IgD-negative memory B cell (primary cell): ENCODE results near the gene MAPK8IP1. TPM values are rescaled to one million over a fixed set of nuclear protein-coding genes. Genes with fewer than 3 reads are reported as not detected.
A peak's percentile ranks its signal among the peaks of the same experiment; 100 is the strongest.

ENCODE experiments used
- H3K27ac Mint-ChIP-seq, 3 donors: one replicate each; pipeline ENCODE4 v1.8.0; 2020 to 2022; ENCODE audit warnings: mild to moderate bottlenecking in 3 of 3, mixed read lengths in 3 of 3, moderate library complexity in 1 of 3
- H3K27me3 Mint-ChIP-seq: one replicate; pipeline ENCODE4 v1.8.0; 2021; ENCODE audit warnings: mixed read lengths
- H3K36me3 Mint-ChIP-seq: one replicate; pipeline ENCODE4 v1.8.0; 2020; ENCODE audit warnings: mild to moderate bottlenecking, mixed read lengths
- H3K4me1 Mint-ChIP-seq, 3 donors: one replicate each; pipeline ENCODE4 v1.8.0; 2020 to 2022; ENCODE audit warnings: mixed read lengths in 3 of 3, mild to moderate bottlenecking in 1 of 3
- H3K4me3 Mint-ChIP-seq, 4 donors: one replicate each; pipeline ENCODE4 v1.8.0; 2020 to 2022; ENCODE audit warnings: mild to moderate bottlenecking in 4 of 4, mixed read lengths in 4 of 4, moderate library complexity in 3 of 4
- H3K9me3 Mint-ChIP-seq, 3 donors: one replicate each; pipeline ENCODE4 v1.8.0; 2020 to 2021; ENCODE audit warnings: mixed read lengths in 3 of 3, mild to moderate bottlenecking in 1 of 3
- polyA plus RNA-seq: library from polyadenylated mRNA; unstranded; fragments of 300-500 nt; fragmentation: Illumina TruSeq; gene quantifications from one replicate; pipeline ENCODE4 v1.2.3, GENCODE V29; 2021

The MAPK8IP1 gene
- polyA plus RNA-seq, 1 donor from 2014 or later = 0.26 TPM

DNA sequence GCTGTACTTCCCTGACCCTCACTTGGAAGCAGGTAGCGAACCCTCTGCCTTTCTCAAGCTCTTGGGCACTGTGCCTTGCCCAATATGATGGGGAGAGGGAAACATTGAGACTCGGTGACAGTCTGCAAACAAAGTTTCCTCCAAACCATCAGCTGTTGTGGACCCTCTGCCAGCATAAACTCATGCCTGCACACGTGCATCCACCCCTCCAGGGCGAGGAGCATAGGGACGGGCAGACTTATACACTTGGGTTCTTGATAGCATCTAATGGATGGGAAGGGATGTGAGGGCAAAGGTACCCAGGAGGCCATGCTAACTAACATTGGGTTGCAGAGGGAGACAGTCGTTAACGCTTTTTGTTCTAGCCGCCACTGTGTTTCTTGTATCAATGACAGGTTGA is 8.2 kb upstream of the MAPK8IP1 start:
- H3K9me3 Mint-ChIP-seq = no peaks in the 10 kb centered on the region
- peaks cover 17% of the 10 kb centered on the region for H3K36me3 Mint-ChIP-seq
- H3K4me3 Mint-ChIP-seq = no peak overlapping the region
- no peaks in the 10 kb centered on the region for H3K4me1 Mint-ChIP-seq
- no peak overlapping the region for H3K27ac Mint-ChIP-seq
- H3K27me3 Mint-ChIP-seq = no peaks in the 10 kb centered on the region

DNA sequence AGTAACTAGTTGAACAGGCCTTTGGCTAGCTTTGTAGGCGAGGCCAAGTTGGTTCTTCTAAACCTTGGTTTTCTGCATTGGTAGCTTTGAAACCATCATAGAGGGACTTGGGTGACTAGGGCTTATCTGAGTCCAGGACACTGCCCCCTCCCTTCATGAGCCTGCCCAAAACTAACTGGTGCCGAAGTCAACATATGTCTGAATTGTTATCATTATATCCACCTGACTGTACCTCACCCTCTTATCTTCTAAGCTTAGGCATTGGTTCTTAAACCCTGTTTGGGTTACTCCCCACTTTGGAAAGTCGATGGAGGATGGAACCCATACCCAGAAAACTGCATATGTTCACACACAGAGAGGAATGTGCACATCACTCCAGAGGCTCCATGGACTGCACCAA is 7.6 kb upstream of the MAPK8IP1 start:
- peaks cover 16% of the 10 kb centered on the region for H3K36me3 Mint-ChIP-seq
- no peaks in the 10 kb centered on the region for H3K27me3 Mint-ChIP-seq
- no peaks in the 10 kb centered on the region for H3K4me1 Mint-ChIP-seq
- no peak overlapping the region for H3K27ac Mint-ChIP-seq
- H3K9me3 Mint-ChIP-seq = no peaks in the 10 kb centered on the region
- H3K4me3 Mint-ChIP-seq = no peak overlapping the region

DNA sequence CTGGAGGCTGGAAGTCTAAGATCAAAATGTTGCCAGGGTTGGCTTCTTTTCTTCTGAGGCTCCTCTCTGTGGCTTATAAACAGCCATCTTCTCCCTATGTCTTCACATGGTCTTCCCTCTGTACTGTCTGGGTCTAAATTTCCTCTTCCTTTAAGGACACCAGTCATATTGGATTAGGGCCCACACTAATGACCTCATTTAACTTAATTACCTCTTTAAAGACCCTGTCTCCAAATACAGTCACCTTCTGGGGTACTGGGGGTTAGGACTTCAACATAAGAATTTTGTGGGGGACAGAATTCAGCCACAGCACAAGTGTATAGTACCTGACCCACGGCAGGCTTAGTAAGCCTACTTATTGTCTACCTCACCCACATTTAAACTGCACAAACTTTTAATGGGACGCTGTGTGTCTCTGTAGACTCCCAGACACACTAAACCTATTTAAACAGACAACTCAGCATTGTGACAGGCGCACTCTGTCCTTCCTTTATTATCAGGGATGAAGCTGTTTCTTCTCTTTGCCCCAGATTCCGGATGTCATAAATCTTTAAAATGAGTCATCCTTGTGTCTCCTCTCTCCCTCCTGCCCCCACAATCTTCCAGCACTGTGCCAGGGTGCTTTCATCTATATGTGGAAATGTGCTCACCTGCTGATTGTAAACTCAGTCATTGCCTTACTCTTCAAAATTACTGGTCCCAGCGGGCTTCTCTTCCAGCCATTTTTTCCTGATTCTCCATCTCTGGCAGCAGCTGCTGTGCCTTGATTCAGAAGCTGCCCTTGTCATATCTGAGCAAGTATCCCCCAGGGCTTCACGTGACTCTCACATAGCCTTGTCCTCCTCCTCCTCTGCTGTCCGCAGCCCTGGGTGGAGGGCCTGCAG is 5.4 kb upstream of the MAPK8IP1 start:
- peaks cover 0 to 6% (median 5%) of the 10 kb centered on the region in 3 donors for H3K4me1 Mint-ChIP-seq
- peaks cover 2% of the 10 kb centered on the region for H3K27me3 Mint-ChIP-seq
- peaks cover 0 to 2% (median 0%) of the 10 kb centered on the region in 3 donors for H3K9me3 Mint-ChIP-seq
- H3K27ac Mint-ChIP-seq = no peak overlapping the region
- H3K36me3 Mint-ChIP-seq = peaks cover 15% of the 10 kb centered on the region
- H3K4me3 Mint-ChIP-seq = no peak overlapping the region

DNA sequence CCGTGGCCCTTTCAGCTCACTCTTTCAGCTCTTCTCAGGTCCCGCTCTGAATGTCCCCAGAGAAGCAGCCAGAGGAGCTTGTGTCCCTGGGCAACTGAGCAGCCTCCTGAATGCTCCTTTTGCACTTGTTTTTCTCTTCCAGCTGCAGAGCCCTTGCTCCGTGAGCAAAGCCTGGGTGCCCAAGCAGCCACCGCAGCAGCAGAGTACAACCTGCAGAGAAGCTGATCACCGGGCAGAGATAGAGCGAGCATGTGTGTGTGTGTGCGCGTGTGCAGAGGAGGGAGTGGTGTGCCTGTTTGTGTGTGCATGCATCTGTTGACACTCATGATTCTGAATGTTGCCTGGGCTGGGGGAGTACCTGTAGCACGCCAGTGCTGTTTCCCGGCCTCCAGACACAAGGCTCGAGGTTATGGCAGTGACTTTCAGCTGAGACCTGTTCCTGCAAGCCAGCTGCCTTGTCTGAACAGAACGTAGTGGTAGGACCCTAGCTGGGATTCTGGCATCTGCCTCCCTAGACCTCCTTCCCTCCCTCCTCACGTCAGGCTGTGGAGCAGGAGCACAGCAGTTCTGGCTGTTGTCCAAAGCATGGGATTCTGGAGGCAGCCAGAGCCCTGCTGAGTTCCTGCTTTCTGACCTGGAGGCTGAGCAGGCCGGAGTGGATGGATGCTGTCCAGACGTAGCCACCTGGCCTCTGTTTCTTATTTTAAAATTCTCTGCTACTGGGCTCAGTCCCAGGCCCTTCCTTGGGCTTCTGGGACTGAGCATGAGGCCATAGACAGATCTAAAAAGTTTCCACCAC is 4.5 kb upstream of the MAPK8IP1 start:
- Mint-ChIP-seq H3K4me3 (no peak overlapping the region), H3K36me3 (peaks cover 14% of the 10 kb centered on the region), H3K27ac (no peak overlapping the region), H3K4me1 (peaks cover 0 to 9% (median 5%) of the 10 kb centered on the region in 3 donors), H3K9me3 (peaks cover 0 to 2% (median 0%) of the 10 kb centered on the region in 3 donors), H3K27me3 (peaks cover 2% of the 10 kb centered on the region)

DNA sequence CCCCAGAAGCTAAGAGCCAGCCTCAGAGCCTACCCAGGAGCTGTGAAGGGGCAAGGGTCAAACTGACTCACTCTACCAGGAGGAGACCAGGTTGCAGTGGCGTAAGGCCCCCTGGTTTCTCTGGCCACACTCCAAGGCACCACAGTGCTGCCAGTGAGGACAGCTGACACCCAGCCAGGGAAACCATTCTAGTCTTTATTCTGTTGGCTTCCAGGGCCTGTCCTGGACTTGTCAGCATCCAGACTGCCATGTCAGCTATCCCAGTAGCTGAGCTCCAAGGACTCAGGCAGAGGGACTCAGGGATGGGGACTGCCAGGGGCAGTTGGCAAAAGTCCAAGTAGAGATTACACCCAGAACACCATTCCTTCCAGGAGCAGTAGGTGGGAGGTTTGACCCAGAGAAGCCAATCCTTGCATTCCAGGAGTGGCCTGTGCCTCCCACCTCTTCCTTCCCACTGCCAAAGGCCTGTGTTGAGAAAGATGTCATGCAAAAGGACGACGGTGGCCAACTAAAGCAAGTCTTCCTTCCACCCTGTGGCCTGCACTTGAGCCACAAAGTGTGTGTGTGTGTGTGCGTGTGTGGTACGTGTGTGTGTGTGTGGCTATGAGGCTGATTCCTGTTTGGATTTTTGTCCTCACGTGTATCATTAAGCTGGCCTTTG is 3.6 kb upstream of the MAPK8IP1 start:
- no peak overlapping the region for H3K27ac Mint-ChIP-seq
- H3K4me3 Mint-ChIP-seq = peak overlapping the region in 1 of 4 donors; percentile 38
- H3K9me3 Mint-ChIP-seq = peaks cover 0 to 2% (median 0%) of the 10 kb centered on the region in 3 donors
- H3K27me3 Mint-ChIP-seq = peaks cover 2% of the 10 kb centered on the region
- H3K36me3 Mint-ChIP-seq = peaks cover 12% of the 10 kb centered on the region
- peaks cover 0 to 9% (median 5%) of the 10 kb centered on the region in 3 donors for H3K4me1 Mint-ChIP-seq

DNA sequence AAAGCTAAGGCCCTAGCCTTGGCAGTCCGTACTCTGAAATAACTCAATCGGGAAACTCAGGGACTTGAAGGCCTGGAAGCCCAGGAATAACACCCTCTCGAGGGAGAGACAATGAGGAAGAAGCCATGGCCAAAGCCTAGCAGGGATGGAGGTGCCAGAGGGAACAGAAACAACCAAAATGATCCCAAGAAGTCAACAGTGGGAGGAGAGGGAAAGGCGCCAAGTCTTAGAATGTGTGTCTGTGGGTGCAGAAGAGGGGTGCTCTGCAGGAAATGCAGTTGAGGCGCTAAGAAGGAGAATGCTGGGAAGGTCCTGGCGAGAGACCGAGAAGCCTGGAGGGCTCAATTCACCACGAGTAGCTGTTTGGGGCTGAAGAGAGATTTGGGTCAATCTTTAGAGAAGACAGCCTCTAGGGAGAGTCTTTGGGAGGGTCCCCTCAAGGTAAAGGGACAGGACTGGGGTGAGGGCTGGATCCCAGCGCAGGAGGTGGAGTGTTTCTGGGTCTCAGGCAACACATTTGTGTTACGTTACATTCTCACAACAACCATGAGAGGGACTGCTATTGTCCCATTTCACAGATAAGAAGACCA is 760 bp upstream of the MAPK8IP1 start:
- Mint-ChIP-seq H3K27me3 (peaks cover 2% of the 10 kb centered on the region), H3K4me1 (peaks cover 0 to 9% (median 5%) of the 10 kb centered on the region in 3 donors), H3K9me3 (peaks cover 0 to 2% (median 0%) of the 10 kb centered on the region in 3 donors), H3K36me3 (peaks cover 8% of the 10 kb centered on the region), H3K4me3 (peak overlapping the region; percentile 71 to 93 (median 85)), H3K27ac (peak overlapping the region in 1 of 3 donors; percentile 68)

DNA sequence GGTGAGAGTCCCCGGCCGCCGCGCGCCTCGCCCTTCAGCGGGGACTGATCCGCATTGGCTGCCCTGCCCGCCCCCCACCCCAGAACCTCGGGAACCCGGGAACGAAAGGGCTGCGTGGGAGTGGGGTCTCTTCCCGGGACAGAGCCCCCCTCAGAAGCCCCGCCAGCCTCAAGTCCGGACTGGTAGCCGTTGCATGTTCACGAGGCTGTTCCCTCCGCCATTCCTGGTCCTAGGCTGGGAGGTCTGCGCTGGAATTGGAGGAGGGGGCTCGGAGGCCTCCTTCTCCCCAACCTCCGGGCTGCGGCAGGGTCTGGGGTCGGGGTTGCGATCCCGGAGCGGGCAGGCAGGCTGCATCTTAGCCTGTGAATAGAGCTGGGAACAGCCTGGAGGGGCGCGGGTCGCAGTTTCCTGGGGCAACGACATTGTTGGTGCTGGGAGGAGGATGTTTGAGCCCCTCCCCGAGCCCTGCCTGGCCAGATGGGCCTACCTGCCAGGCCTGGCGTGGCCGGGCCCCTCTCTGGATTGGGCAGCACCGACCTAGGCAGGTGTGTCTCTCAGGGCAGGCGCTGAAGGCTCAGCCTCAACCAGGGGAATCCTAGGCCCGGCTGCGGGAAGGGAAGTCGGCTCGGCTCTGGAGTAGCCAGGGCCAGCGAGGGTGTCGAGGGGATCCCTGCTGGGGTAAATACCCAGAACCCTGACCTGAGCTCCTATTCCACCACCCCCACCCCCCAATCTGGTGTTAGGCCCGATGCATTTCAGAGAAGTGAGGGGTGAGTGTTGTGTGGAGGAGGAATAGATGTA is 670 bp downstream of the MAPK8IP1 start:
- peaks cover 1% of the 10 kb centered on the region for H3K36me3 Mint-ChIP-seq
- H3K9me3 Mint-ChIP-seq = peaks cover 0 to 2% (median 0%) of the 10 kb centered on the region in 3 donors
- H3K27me3 Mint-ChIP-seq = peaks cover 4% of the 10 kb centered on the region
- peaks cover 0 to 9% (median 5%) of the 10 kb centered on the region in 3 donors for H3K4me1 Mint-ChIP-seq
- H3K4me3 Mint-ChIP-seq = peak overlapping the region; percentile 12 to 59 (median 41)
- H3K27ac Mint-ChIP-seq = no peak overlapping the region

DNA sequence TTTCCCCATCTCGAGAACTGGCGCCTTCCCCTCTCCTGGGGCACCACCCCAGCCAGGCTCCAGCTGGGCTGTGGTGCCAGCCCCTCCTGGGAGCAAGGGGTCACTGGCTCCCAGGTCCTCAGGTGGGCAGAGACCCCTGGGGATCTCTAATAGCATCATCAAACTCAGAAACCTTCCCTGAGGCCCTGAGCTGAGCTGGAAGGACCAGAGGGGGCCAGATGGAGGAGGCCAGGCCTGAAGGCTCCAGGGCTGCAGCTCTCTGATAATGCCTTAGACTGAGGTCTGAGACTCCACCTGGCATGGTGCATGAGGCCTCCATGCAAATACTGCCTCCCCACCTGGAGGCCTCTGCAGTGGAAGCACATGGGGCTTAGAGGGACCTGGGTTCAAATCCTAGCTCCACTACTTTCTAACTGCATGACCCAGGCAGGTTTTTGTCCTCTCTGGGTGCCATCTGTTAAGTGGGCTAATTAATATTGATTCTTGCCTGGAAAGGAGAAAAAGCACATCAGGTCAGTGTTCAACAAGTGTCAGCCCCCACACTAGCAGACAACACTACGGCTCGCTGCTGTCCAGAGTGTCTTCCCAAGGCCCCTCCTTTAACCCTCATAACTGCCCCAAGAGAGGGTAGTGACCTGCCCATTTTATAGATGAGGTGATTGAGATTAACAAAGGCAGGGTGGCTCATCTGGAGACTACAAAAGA is 1.5 kb downstream of the MAPK8IP1 start:
- Mint-ChIP-seq H3K4me3 (peak overlapping the region; percentile 15 to 63 (median 44)), H3K4me1 (peaks cover 0 to 9% (median 5%) of the 10 kb centered on the region in 3 donors), H3K36me3 (peaks cover 1% of the 10 kb centered on the region), H3K27ac (no peak overlapping the region), H3K27me3 (peaks cover 4% of the 10 kb centered on the region), H3K9me3 (peaks cover 0 to 2% (median 0%) of the 10 kb centered on the region in 3 donors)

DNA sequence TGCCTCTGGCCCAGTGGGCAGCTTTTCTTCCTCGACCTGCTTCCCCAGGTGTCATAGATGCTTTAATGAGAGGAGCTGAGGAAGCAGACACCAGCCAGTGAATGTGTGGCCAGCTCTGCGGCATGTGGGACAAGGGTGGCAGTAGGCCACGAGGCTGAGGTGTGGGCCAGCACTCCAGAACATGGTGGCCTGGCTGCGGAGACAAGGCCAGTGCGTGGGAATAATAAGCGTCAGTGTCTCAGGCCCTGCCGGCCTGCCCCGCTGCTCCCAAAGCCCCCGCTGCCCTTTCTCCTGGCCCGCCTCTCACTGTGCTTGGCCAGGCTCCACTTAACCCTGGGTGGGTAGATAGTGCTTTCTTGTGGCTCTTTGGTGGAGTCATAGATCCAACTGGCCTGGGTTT is 2.1 kb downstream of the MAPK8IP1 start:
- Mint-ChIP-seq H3K4me3 (peak overlapping the region in 3 of 4 donors; percentile 17 to 59 (median 56)), H3K27ac (no peak overlapping the region), H3K9me3 (peaks cover 0 to 2% (median 0%) of the 10 kb centered on the region in 3 donors), H3K36me3 (peaks cover 1% of the 10 kb centered on the region), H3K4me1 (peaks cover 0 to 9% (median 5%) of the 10 kb centered on the region in 3 donors), H3K27me3 (peaks cover 4% of the 10 kb centered on the region)

DNA sequence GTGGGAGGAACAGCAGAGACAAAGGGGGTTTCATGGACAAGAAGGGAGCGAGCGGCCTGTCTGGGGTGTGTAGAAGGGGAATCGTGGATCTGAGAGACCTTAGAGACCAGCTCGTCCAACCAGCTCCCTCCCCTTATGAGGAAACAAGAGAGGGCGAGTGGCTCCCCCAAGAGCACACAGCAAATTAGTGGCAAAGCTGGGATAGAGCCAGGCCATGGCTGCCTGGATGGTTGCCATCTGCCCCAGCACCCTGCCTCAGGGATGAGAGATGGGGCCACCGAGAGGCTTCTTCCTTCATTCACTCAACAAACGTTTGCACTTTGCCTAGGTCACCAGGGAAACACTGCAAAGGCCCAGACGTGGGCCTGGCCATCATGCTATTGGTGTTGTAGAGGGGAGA is 4.1 kb downstream of the MAPK8IP1 start:
- Mint-ChIP-seq H3K36me3 (peaks cover 1% of the 10 kb centered on the region), H3K27me3 (peaks cover 12% of the 10 kb centered on the region), H3K4me3 (no peak overlapping the region), H3K27ac (peak overlapping the region in 1 of 3 donors; percentile 20), H3K9me3 (peaks cover 0 to 1% (median 0%) of the 10 kb centered on the region in 3 donors), H3K4me1 (peaks cover 0 to 8% (median under 1%) of the 10 kb centered on the region in 3 donors)

DNA sequence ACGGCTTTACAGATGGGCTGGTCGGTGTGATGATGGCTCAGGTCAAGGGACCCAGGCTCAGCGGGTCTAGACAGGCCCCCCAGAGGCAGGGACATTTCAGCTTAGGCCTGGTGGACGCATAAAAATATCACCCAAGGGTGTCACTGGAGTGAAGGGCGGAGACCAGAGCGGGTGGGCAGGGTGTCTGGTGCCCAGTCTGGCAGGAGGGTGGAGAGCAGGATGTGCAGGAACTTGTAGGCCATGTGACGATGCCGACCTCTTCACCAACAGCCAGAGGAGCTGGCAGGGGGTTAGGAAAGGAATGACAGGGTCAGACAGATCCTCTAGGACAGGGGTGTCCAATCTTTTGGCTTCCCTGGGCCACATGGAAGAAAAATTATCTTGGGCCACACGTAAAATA is 4.5 kb downstream of the MAPK8IP1 start:
- no peak overlapping the region for H3K4me3 Mint-ChIP-seq
- peak overlapping the region in 1 of 3 donors; percentile 27 for H3K27ac Mint-ChIP-seq
- H3K4me1 Mint-ChIP-seq = peaks cover 0 to 3% (median 0%) of the 10 kb centered on the region in 3 donors

DNA sequence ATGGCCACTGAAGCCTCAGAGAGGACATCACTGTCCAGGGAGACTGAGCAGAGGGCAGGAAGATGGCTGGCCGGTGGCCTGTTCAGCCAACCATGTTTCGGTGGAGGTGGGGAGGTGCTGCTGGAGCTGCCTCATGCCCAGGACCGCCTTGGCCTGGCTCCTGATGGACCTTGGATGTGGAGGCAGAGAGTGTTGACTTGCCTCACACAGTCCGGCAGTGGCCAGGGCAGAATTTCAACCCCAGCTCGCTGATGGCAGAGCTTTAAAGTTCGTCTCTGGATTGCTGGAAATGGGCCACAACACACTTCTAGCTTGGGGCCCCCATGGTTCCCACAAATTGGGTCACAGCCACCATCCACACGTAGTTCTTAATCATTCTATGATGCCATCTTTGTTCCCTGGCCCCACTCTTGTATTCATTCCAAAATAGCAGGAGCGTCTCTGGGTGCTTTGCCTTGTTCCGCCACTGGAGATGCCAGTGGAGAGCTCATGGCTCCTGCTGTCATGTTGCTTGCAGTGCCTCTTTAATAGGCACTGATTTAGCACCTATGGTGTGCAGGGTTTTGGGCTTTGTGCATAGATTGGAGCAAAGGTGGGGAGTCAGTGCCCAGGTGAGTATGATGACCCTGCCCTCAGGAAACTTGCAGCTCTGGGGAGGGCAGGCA is 5.6 kb downstream of the MAPK8IP1 start:
- peaks cover 15% of the 10 kb centered on the region for H3K27me3 Mint-ChIP-seq
- no peaks in the 10 kb centered on the region for H3K9me3 Mint-ChIP-seq
- no peak overlapping the region for H3K4me3 Mint-ChIP-seq
- no peak overlapping the region for H3K27ac Mint-ChIP-seq
- H3K4me1 Mint-ChIP-seq = no peaks in the 10 kb centered on the region
- peaks cover 5% of the 10 kb centered on the region for H3K36me3 Mint-ChIP-seq

More for the DNA sequence above, 4.5 kb downstream of the MAPK8IP1 start:
- peaks cover 3% of the 10 kb centered on the region for H3K36me3 Mint-ChIP-seq
- H3K27me3 Mint-ChIP-seq = peaks cover 14% of the 10 kb centered on the region
- no peaks in the 10 kb centered on the region for H3K9me3 Mint-ChIP-seq

DNA sequence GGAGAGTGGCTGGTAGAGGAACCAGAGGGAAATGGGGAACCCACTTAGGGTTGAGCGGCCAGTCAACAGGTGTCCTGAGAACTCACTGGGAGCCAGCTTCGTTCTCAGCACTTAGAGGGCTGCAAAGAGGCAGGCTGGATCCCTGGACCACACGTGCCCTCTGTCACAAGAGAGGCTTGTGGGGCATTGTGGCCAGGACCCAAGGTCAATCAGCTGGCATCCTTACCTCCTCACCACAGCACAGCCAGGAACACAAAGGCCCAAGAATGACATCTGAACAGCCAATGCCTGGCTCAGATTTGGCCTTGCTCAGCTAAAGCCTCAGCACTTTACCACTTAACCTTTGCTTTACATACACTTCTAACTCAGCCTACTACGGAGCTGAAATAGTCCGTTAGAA is 7.4 kb downstream of the MAPK8IP1 start:
- Mint-ChIP-seq H3K4me3 (no peak overlapping the region), H3K9me3 (no peaks in the 10 kb centered on the region), H3K27ac (no peak overlapping the region), H3K27me3 (peaks cover 21% of the 10 kb centered on the region), H3K4me1 (no peaks in the 10 kb centered on the region), H3K36me3 (peaks cover 5% of the 10 kb centered on the region)
